GM19023 (cell line): ENCODE results near the gene MED31.
"Not testable (repeated sequence)": the region's sequence is repeated elsewhere in the genome, so short reads cannot be mapped to it uniquely, and the experiment has no call there.

Experiments used
- ATAC-seq: cut with Tn5 transposase; IDR thresholded peaks from one replicate; pipeline ENCODE4 v1.9.1; 2021; ENCODE audit warnings: mild to moderate bottlenecking, moderate library complexity; ENCODE audit not compliant: unreplicated experiment

MED31 gene

DNA sequence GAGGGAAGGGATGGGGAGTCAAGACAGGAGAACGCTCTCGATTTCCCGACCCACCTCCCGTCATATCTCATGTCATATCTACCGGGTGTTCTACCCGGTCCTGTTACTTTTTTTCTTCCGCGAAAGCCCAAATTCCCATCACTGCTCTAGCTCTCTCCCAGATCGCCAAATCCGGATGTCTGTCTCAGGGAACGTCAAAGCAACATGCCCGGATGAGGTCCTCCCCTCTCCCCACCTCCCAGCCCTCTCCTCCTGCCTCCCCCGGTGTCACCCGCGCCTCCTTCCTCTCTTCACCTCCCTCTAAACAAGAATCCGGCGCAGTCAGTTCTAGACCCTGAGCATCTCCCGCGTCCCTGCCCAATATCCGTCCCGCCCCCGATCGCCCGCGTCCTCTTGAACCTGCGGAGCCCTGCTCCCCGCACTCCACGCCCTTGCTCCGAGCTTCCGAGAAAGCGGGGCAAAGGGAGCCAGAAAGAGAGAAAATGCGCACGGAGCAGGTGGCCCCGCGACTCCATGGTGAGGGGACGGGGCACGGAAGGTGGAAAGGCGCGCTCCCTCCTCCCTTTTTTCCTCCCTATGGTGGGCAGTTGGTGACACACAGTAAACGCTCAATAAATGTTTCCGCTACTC is 4.4 kb upstream of the MED31 start:
- not testable (repeated sequence) for ATAC-seq

DNA sequence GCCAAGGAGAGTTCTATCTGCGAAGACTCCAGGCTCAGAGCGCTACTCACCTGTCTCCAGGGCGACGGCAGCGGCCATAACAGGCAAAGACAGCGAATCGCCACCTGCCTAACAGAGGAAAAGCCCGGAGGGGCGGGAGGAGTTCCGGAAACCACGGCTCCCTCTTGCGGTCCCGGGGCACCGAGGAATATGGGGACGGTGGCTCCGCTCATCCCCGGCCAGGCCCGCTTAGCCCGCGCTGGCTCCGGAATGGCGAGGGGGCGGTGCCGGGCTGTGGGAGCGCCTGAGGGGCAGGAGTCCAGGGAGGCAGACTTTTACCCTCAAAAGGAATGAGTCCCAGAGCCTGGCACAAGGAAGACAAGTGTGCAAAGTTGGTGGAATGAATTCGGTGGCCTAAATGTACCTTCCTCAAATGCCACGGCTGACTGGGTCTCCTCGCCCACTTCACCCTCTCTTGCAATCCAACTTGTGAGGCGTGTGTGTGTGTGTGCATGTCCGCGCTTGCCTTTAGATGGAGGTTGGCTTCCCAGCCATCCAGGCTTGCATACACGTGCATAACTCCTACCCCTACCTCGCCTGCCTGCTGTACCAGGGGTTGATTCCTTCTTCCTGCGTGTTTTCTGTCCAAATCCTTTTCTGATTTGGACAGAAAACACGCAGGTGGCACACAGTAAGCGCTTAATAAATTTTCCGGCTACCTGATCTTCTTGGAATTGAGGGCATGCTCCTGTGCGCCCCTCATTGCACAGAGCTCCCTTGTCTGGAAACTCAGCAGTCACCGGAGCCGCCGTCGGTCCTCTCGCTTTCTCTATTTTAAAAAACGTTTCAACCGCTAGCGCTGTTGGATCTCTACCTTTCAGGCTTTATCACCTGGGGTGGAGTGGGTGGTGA is 3.7 kb upstream of the MED31 start:
- no peak for ATAC-seq

DNA sequence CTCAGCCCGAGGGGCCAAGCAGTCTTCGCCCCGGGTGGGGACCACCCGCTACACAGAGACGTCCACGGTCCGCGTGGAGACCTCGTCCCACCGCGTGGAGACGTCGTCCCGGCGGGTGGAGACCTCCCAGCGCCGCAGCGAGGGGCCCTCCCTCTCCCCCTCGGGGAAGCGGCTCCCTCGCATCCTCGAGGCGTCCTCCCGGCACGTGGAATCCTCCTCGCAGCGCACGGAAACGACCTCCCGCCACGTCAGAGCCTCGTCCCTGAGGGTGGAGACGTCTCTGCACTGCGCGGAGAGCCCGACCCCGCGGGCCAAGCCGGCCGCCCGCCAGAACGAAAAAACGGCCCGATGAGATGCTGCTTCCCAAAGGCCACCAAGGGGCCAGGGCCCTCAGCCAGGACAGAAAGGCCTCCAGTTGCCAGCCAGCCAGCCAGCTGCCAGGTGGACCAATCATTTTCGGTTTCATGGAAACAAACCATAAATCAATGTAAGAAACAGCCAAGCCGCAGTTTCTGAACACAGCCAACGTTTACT is 581 bp upstream of the MED31 start:
- ATAC-seq = peak; percentile 27

DNA sequence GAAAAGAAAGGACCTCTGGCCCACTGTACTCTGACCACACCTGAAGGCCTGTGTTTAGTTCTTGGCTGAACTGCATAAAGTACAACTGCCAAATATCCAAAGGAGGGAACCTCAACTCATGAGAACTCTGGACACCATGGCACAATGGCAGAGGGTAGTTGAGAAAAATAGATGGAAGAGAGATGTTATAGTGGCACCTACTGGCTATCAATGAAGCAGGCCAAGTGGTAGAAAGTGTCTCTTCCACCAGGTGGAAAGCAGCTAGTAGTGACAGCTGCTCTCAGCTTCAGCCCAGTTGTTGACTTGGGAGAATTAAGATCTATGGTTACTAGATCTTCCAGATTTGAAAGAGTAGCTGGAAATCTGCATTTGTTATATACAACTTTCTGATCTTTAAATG is 3.2 kb downstream of the MED31 start:
- ATAC-seq = no peak

DNA sequence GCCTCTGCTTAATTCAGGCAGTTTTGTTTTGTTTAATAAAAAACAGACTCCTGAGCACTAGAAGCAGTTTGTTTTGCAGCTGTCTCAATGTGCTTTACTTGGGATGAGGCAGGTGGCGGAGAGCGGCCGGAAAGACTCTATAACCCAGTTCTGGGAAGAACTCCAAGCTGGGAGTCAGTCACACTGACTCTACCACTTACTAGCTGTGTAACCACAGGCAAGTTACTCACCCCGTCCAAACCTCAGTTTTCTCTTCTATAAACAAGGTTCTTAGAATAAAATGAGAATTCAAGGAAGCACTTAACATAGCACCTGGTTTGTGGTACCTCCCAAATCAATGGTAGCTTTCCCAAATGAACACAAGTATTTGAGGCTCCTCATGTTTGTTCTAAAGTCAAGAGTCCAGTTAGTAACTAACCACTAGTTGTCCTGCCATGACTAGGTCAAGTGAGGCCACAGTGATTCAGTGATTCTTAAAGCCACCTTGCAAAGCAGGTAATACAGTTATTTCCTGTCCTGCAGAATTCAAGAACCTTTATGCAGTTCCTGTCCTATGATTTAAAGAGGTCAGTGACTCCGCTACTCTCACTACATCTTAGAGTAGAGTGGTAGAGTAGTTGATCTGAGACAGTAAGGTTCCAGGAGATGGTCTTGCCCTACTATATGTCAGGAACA is 7.8 kb downstream of the MED31 start:
- no peak for ATAC-seq

DNA sequence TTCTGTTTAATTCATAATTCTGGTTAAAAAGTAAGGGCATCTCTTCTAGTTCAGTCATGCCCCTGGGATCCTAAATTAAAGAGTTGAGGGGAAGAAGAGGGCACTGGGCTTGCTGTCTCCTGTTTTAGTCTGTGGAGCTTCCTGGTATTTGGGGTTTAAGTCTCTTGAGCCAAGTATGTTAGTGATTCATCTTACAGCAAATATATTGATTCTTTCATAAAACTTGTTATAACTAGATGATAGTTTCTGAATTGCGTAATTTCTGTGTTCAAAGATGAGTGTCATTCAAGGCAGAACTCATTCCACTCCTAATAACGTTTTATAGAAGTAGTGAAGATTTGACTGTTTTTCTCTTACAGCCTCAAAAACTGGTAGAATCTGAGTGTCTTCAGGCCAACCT is 8.8 kb downstream of the MED31 start:
- no peak for ATAC-seq

DNA sequence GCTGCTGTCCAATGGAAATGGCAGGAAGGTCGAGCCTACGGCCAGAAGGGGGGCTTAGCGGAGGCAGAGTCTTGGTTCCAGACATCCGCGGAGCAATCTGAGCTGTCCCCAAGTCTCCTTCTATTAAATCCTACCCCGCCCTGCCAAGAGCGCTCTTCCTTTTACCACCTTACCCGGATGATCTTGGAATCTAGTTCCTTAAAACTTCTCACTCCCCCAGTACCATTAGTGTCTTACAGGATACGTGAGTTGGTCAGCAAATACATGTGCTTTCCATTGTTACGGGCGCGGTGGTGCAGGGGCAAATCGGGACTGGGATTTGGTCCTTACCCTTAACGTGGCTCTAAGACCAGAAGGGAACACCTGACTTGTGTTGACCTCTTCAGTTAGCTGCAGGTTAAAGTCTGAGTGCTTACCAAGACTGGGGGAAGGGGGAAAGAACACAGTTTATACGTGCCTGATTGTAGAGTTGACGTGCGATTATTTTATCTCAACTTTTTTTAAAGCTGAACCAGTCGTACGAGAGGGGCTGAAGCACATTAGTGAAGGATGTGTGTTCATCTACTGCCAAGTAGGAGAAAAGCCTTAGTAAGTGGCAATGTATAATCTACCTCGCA is 10.1 kb downstream of the MED31 start:
- peak; percentile 4 for ATAC-seq

DNA sequence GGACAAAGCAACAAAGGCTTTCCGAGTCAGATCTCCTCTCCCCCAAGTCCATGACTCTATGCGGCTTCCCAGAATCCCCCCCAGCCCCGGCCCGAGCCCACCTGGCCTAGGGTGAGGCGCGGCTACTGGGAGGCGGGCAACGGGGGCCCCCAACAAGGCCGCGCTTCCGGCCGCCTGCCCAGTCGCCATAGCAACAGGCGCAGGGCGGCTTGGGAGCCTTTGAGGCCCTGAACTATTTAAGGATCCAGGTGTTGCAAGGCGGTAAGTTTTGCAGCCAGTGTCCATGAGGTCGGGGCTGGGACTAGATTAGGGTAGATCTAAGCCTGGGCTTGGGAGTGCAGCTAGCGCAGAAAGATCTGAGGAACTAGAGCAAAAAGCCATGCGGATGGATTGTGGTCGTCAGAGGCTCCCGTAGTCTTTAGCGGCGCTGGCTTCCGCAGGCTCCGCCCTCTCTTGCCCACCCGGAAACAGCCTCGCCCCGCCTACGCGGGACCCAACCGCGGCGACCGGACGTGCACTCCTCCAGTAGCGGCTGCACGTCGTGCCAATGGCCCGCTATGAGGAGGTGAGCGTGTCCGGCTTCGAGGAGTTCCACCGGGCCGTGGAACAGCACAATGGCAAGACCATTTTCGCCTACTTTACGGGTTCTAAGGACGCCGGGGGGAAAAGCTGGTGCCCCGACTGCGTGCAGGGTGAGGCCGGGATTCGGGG is 10.7 kb downstream of the MED31 start, which contains the start of the genes KIAA0753 and TXNDC17:
Gene KIAA0753 (minus strand): TSS at position 176 of the 711 bp plus-strand sequence. CDS start 5,608 bp downstream, outside the sequence.
Gene TXNDC17 (plus strand): TSS at position 525 of the 711 bp plus-strand sequence. CDS start 23 bp downstream, at position 548.
- peak; percentile 83 for ATAC-seq

DNA sequence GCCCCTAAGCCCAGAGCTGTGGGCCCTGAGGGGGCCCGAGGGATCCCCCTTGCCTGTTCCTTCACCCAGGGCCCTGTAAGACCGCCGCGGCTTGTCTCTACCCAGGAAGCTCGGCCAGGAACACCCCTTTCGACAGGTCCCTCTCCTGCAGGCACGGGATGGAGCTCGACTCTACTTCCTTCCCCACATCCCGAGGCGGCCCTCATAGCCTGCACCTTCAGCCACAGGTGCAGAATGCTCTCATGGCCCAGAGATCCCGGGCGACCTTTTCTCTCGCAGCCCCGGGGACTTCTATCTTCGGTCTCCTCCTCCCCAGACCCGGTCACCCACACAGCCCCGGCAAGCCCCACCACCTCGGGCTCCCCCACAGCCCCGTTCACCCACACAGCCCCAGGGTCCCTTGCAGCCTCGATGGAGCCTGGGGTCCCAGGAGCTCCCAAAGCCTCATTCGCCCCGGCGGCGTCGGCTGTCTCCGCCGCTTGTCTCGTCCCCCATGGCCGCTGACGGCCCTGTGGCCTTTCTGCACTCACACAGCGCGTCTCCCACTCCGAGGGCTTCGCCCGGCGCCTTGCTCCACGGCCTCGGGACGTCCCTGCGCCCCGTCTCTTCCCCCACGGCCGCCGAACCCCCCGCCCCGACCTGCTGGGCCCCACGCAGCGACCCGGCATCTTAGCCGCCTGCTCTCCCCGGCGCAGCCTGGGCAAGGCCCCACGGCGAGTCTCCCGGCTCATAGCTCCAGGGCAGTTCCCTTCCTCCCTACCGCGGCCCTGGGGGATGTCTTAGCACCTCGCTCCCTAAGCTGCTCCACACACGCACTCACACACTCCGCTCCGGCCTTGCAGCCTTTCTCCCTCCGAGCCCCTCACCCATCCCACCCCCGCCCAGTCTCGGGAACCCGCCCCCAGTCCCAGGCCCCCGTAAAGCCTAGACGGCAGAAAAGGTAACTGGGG is 11.5 kb downstream of the MED31 start:
- peak; percentile 25 for ATAC-seq

DNA sequence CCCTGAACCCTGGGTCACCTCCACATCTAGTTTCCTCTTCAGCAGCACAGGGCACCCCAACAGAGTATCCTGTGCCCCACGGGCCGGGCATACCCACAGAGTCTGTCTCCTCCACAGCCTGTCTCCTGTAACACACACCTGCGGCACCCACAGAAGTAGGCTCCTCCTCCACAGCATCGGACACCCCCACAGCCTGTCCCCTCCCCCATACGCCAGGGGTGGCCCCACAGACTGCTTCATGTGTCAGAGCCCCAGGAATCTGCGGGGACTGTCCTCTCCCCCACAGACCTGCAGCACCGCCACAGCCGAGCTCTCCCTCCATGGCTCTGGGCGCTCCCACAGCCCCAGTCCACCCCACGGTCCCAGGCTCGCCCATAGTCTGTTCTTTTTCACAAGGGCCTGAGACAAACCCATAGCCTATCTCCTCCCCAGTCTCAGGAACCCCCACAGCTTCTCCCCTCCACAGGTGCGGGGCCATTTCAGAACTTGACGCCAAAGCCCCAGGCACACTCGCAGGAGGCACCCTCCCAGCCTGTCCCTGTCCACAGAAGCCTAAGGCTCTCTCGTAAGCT is 12.3 kb downstream of the MED31 start:
- ATAC-seq = no peak

DNA sequence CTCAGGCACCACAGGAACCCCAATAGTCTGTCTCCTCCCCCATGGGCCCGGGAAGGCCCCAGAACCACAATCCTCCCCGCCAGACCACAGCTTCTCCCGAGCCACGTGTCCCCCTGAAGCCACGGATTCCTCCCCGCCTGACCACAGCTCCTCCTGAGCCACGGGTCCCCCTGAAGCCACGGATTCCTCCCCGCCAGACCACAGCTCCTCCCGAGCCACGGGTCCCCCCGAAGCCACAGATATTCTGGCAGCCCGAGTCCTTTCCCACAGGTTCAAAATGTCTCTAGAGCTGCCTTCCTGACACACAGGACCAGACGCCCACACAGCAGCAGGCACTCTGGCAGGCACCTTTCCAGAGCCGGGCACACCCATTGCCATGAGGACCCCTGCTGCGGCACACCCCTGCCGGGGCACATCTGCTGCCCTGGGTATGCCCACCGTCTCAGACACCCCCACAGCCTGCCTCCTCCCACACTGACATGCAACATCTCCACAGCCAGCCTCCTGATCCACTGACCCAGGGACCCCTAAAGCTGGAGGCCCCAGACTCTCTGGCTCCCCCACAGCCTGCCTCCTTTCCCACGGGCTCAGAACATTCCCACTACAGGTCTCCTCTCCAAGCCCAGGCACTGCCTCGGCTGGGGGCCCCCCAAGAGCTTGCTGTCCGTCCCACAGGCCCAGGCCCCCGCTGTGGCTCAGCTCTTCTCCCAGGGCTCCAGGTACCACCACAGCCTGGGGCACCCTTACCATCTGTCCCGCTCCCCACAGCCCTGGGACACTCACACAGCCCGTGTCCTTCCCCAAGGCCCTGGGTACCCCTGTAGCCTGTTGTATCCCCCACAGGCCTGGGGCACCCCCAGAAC is 13.1 kb downstream of the MED31 start:
- no peak for ATAC-seq

DNA sequence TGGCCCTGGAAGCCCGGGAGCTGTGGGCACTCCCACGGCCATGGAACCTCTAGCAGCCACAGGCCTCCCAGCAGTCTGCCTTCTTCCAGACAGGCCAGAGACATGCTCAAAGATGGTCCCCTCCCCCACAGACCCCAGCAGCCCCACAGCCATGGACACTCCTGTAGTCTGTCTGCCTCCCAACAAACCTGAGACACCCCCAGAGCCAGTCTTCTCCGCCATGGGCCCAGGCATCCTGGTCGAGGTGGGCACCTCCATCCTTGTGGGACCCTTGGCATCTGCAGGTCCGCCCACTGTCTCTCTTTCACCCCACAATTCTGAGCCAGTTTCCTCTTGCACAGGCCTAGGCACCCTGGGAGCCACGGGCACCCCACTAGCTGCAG is 14.0 kb downstream of the MED31 start:
- no peak for ATAC-seq

DNA sequence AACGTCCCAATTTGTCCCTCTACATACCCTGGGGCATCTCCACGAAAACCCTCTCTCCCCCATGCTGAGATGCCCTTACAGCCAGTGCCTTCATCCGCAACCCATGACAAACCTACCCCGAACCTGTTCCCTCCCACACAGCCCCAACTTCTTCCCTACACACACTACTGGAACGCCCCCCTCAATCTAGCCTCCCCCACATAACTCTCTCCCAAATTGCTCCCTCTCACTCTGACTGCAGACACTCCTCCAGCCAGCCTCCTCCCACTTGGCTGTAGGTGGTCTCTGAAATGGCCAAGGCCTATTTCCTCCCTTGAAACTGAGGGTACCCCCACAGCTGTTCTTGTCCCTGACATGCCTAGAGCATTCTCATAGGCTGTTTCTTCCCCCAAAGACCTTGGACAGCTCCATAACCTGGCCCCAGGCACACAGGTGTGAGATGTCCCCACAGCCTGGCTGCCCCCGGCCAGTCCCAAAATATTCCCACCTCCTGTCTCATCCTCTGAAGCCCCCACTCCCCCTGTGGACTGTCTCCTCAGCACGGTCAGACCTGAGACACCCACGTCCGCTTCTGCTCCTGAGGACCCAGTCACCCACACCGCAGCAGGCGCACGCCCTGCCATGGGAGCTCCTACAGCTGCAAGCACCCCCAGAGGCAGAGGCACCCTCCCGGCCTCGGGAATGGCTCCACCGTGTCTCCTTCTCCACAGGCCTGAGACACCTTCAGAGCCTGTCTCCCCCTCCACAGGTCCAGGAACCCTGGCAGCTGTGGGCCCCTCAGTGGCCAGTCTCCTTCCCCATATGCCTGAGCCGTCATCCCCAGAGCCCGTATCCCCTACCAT is 14.6 kb downstream of the MED31 start:
- ATAC-seq = no peak

DNA sequence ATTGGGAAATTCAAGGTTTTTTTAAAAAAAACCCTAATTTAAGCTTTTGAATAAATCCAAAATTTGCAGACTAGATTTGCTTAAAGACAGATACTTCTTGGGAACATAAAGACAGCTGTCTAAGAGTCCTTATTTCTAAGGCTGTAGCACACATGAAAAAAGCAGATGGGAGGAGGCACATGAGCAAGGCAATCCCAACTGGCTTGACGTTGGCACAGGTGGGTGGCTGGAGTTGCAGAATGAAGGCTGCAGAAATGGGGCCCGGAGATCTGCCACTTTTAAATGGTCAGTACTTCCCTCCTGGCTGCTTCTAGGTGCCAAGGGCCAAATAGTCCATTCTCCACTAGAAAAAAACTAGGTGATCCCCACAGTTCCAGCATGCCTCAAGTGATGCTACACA is 15.3 kb downstream of the MED31 start:
- ATAC-seq = no peak

DNA sequence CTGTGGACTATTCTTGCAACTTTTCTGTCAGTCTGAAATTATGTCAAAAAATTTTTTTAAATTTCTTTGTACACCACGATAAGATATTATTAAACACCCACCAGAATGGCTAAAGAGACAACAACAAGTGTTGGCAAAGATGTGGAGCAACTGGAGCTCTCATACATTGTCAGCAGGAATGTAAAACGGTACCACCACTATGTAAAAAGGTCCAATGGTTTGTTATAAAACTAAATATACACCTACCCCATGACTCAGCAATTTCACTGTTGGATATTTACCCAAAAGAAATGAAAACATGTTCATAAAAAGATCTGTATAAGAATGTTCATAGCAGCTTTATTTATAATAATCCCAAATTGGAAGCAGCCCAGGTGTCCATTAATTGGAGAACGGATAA is 18.1 kb downstream of the MED31 start:
- ATAC-seq = no peak

DNA sequence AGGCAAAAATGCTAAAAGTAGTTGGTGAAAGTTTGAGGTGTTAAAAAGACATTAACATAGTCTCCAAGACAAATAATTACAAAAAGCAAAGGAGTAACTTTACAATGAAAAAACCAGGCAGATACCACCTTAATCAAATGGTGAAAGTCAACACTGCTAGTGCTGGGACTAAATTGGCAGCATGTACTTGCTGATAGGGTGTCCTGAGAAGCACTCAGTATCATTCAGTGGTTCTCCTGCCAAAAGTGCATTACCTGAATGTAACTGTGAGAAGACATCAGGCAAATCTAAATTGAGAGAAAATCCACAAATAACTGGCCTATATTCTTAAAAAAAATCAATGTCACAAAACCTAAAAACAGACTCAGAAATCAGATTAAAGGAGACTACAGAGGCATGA is 18.9 kb downstream of the MED31 start:
- ATAC-seq = no peak

DNA sequence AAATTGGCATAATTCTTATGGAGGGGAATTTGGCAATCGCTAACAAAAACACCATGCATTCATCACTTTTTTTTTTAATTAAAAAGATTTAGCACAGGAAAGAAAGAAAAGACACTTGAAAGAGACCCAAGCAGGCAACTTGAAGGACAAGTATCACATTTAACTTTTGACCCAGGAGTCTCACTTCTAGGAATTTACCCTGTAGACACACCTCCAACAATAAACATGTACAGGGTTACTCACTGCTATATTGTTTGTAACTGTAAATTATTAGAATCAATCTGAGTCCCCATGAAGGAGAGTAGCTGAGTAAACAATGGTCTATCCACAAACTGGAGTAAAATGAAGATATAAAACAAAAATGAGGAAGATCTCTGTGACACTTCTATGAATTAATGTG is 21.0 kb downstream of the MED31 start:
- no peak for ATAC-seq
